ENCODE results near the gene IQGAP2.

Gene IQGAP2

GRCh38 chr5:76525956-76526355 is 122.9 kb downstream of the IQGAP2 start:
- no peaks in the 10 kb centered on the region for H3K4me1 ChIP-seq (ENCODE audit: control insufficient read depth, insufficient read depth, low read length)
- no peak overlapping the region for H3K9ac ChIP-seq (ENCODE audit: low read length in 2 of 2)
- H3K4me3 ChIP-seq (ENCODE audit: low read length in 2 of 2) = no peak overlapping the region
- no peaks in the 10 kb centered on the region for H3K36me3 ChIP-seq (ENCODE audit: control insufficient read depth in 2 of 2, insufficient read depth in 2 of 2, low read length in 2 of 2)
- H3K9me3 ChIP-seq (ENCODE audit: control insufficient read depth in 2 of 2, low read length in 2 of 2) = no peaks in the 10 kb centered on the region
- H3K27ac ChIP-seq (ENCODE audit: low read length) = no peak overlapping the region
- H3K27me3 ChIP-seq (ENCODE audit: control insufficient read depth in 1 of 2, insufficient read depth in 2 of 2, low read length in 2 of 2) = no peaks in the 10 kb centered on the region

- no peaks in the 10 kb centered on the region for H3K36me3 ChIP-seq (ENCODE audit: control insufficient read depth in 2 of 2, insufficient read depth in 2 of 2, low read length in 2 of 2)
- no peaks in the 10 kb centered on the region for H3K27me3 ChIP-seq (ENCODE audit: control insufficient read depth in 1 of 2, insufficient read depth in 2 of 2, low read length in 2 of 2)
- H3K27ac ChIP-seq (ENCODE audit: low read length) = no peak overlapping the region
- no peaks in the 10 kb centered on the region for H3K4me1 ChIP-seq (ENCODE audit: control insufficient read depth, insufficient read depth, low read length)
- no peak overlapping the region for H3K4me3 ChIP-seq (ENCODE audit: low read length in 2 of 2)
- no peak overlapping the region for H3K9ac ChIP-seq (ENCODE audit: low read length in 2 of 2)
- H3K9me3 ChIP-seq (ENCODE audit: control insufficient read depth in 2 of 2, low read length in 2 of 2) = no peaks in the 10 kb centered on the region
These were observed 124.0 kb downstream of the IQGAP2 start for GRCh38 chr5:76526950-76527583.

GRCh38 chr5:76527685-76528161 is 124.6 kb downstream of the IQGAP2 start:
- no peaks in the 10 kb centered on the region for H3K4me1 ChIP-seq (ENCODE audit: control insufficient read depth, insufficient read depth, low read length)
- no peak overlapping the region for H3K9ac ChIP-seq (ENCODE audit: low read length in 2 of 2)
- H3K9me3 ChIP-seq (ENCODE audit: control insufficient read depth in 2 of 2, low read length in 2 of 2) = no peaks in the 10 kb centered on the region
- no peaks in the 10 kb centered on the region for H3K27me3 ChIP-seq (ENCODE audit: control insufficient read depth in 1 of 2, insufficient read depth in 2 of 2, low read length in 2 of 2)
- H3K27ac ChIP-seq (ENCODE audit: low read length) = no peak overlapping the region
- no peak overlapping the region for H3K4me3 ChIP-seq (ENCODE audit: low read length in 2 of 2)
- no peaks in the 10 kb centered on the region for H3K36me3 ChIP-seq (ENCODE audit: control insufficient read depth in 2 of 2, insufficient read depth in 2 of 2, low read length in 2 of 2)

- Histone ChIP-seq H3K4me3 (ENCODE audit: low read length in 2 of 2) (no peak overlapping the region), H3K27ac (ENCODE audit: low read length) (no peak overlapping the region), H3K4me1 (ENCODE audit: control insufficient read depth, insufficient read depth, low read length) (no peaks in the 10 kb centered on the region), H3K36me3 (ENCODE audit: control insufficient read depth in 2 of 2, insufficient read depth in 2 of 2, low read length in 2 of 2) (no peaks in the 10 kb centered on the region), H3K9me3 (ENCODE audit: control insufficient read depth in 2 of 2, low read length in 2 of 2) (no peaks in the 10 kb centered on the region), H3K27me3 (ENCODE audit: control insufficient read depth in 1 of 2, insufficient read depth in 2 of 2, low read length in 2 of 2) (no peaks in the 10 kb centered on the region), H3K9ac (ENCODE audit: low read length in 2 of 2) (no peak overlapping the region)
These were observed 125.7 kb downstream of the IQGAP2 start for GRCh38 chr5:76528547-76529331.

GRCh38 chr5:76529464-76530344 is 126.6 kb downstream of the IQGAP2 start:
- Histone ChIP-seq H3K27me3 (ENCODE audit: control insufficient read depth in 1 of 2, insufficient read depth in 2 of 2, low read length in 2 of 2) (no peaks in the 10 kb centered on the region), H3K4me3 (ENCODE audit: low read length in 2 of 2) (no peak overlapping the region), H3K27ac (ENCODE audit: low read length) (no peak overlapping the region), H3K9ac (ENCODE audit: low read length in 2 of 2) (no peak overlapping the region), H3K4me1 (ENCODE audit: control insufficient read depth, insufficient read depth, low read length) (no peaks in the 10 kb centered on the region), H3K36me3 (ENCODE audit: control insufficient read depth in 2 of 2, insufficient read depth in 2 of 2, low read length in 2 of 2) (no peaks in the 10 kb centered on the region), H3K9me3 (ENCODE audit: control insufficient read depth in 2 of 2, low read length in 2 of 2) (no peaks in the 10 kb centered on the region)

GRCh38 chr5:76532052-76532451 is 129.0 kb downstream of the IQGAP2 start:
- Histone ChIP-seq H3K9ac (ENCODE audit: low read length in 2 of 2) (no peak overlapping the region), H3K27ac (ENCODE audit: low read length) (no peak overlapping the region), H3K9me3 (ENCODE audit: control insufficient read depth in 2 of 2, low read length in 2 of 2) (no peaks in the 10 kb centered on the region), H3K36me3 (ENCODE audit: control insufficient read depth in 2 of 2, insufficient read depth in 2 of 2, low read length in 2 of 2) (no peaks in the 10 kb centered on the region), H3K4me1 (ENCODE audit: control insufficient read depth, insufficient read depth, low read length) (no peaks in the 10 kb centered on the region), H3K27me3 (ENCODE audit: control insufficient read depth in 1 of 2, insufficient read depth in 2 of 2, low read length in 2 of 2) (no peaks in the 10 kb centered on the region), H3K4me3 (ENCODE audit: low read length in 2 of 2) (no peak overlapping the region)

- Histone ChIP-seq H3K27me3 (ENCODE audit: control insufficient read depth in 1 of 2, insufficient read depth in 2 of 2, low read length in 2 of 2) (no peaks in the 10 kb centered on the region), H3K9me3 (ENCODE audit: control insufficient read depth in 2 of 2, low read length in 2 of 2) (no peaks in the 10 kb centered on the region), H3K4me1 (ENCODE audit: control insufficient read depth, insufficient read depth, low read length) (no peaks in the 10 kb centered on the region), H3K27ac (ENCODE audit: low read length) (no peak overlapping the region), H3K36me3 (ENCODE audit: control insufficient read depth in 2 of 2, insufficient read depth in 2 of 2, low read length in 2 of 2) (no peaks in the 10 kb centered on the region), H3K4me3 (ENCODE audit: low read length in 2 of 2) (no peak overlapping the region), H3K9ac (ENCODE audit: low read length in 2 of 2) (no peak overlapping the region)
These were observed 129.9 kb downstream of the IQGAP2 start for GRCh38 chr5:76532973-76533372.

- no peak overlapping the region for H3K4me3 ChIP-seq (ENCODE audit: low read length in 2 of 2)
- no peak overlapping the region for H3K9ac ChIP-seq (ENCODE audit: low read length in 2 of 2)
- H3K27ac ChIP-seq (ENCODE audit: low read length) = no peak overlapping the region
- H3K4me1 ChIP-seq (ENCODE audit: control insufficient read depth, insufficient read depth, low read length) = no peaks in the 10 kb centered on the region
- no peaks in the 10 kb centered on the region for H3K9me3 ChIP-seq (ENCODE audit: control insufficient read depth in 2 of 2, low read length in 2 of 2)
- H3K36me3 ChIP-seq (ENCODE audit: control insufficient read depth in 2 of 2, insufficient read depth in 2 of 2, low read length in 2 of 2) = no peaks in the 10 kb centered on the region
- H3K27me3 ChIP-seq (ENCODE audit: control insufficient read depth in 1 of 2, insufficient read depth in 2 of 2, low read length in 2 of 2) = no peaks in the 10 kb centered on the region
These were observed 132.5 kb downstream of the IQGAP2 start for GRCh38 chr5:76535577-76535976.

GRCh38 chr5:76537073-76537543 is 134.0 kb downstream of the IQGAP2 start:
- H3K27me3 ChIP-seq (ENCODE audit: control insufficient read depth in 1 of 2, insufficient read depth in 2 of 2, low read length in 2 of 2) = no peaks in the 10 kb centered on the region
- H3K27ac ChIP-seq (ENCODE audit: low read length) = no peak overlapping the region
- H3K4me3 ChIP-seq (ENCODE audit: low read length in 2 of 2) = no peak overlapping the region
- H3K9me3 ChIP-seq (ENCODE audit: control insufficient read depth in 2 of 2, low read length in 2 of 2) = no peaks in the 10 kb centered on the region
- no peak overlapping the region for H3K9ac ChIP-seq (ENCODE audit: low read length in 2 of 2)
- H3K36me3 ChIP-seq (ENCODE audit: control insufficient read depth in 2 of 2, insufficient read depth in 2 of 2, low read length in 2 of 2) = no peaks in the 10 kb centered on the region
- no peaks in the 10 kb centered on the region for H3K4me1 ChIP-seq (ENCODE audit: control insufficient read depth, insufficient read depth, low read length)

GRCh38 chr5:76542241-76542640 is 139.2 kb downstream of the IQGAP2 start:
- Histone ChIP-seq H3K4me3 (ENCODE audit: low read length in 2 of 2) (no peak overlapping the region), H3K27me3 (ENCODE audit: control insufficient read depth in 1 of 2, insufficient read depth in 2 of 2, low read length in 2 of 2) (no peaks in the 10 kb centered on the region), H3K27ac (ENCODE audit: low read length) (no peak overlapping the region), H3K36me3 (ENCODE audit: control insufficient read depth in 2 of 2, insufficient read depth in 2 of 2, low read length in 2 of 2) (no peaks in the 10 kb centered on the region), H3K9me3 (ENCODE audit: control insufficient read depth in 2 of 2, low read length in 2 of 2) (no peaks in the 10 kb centered on the region), H3K4me1 (ENCODE audit: control insufficient read depth, insufficient read depth, low read length) (no peaks in the 10 kb centered on the region), H3K9ac (ENCODE audit: low read length in 2 of 2) (no peak overlapping the region)

Measured in stomach smooth muscle (tissue), 2 donors.